ENCODE data around the gene GRIP1. TPM values are rescaled to one million over a fixed set of nuclear protein-coding genes. Genes with fewer than 3 reads are reported as not detected.

Gene GRIP1
- total RNA-seq, 1 experiment from 2014 or later, result 22.5 TPM

GRCh38 chr12:66674495-66675122, 4.3 kb downstream of the GRIP1 start:
- Mint-ChIP-seq H3K4me1 (peaks cover 49% of the 10 kb centered on the region), H3K27me3 (ENCODE audit: low read depth) (no peaks in the 10 kb centered on the region), H3K27ac (no peak overlapping the region), H3K36me3 (no peaks in the 10 kb centered on the region), H3K9me3 (no peaks in the 10 kb centered on the region), H3K4me3 (no peak overlapping the region)
- no peak for TF ChIP-seq ATF6 (CRISPR knock-in tag; IDR thresholded peaks at IDR 0.05)
- 0 out of 2 replicates have a peak, but pooled peaks have one; percentile 8 for TF ChIP-seq ZNF423 (CRISPR knock-in tag; IDR thresholded peaks at IDR 0.05)
- ChIA-PET CTCF (no interaction called here), POLR2A (no interaction called here)
- no peak for ATAC-seq
- no peak for DNase-seq (ENCODE audit: low spot score)

GRCh38 chr12:66669541-66669940, 9.3 kb downstream of the GRIP1 start:
- DNase-seq (ENCODE audit: low spot score), result no peak
- Mint-ChIP-seq H3K4me3 (no peak overlapping the region), H3K36me3 (no peaks in the 10 kb centered on the region), H3K27ac (no peak overlapping the region), H3K9me3 (no peaks in the 10 kb centered on the region), H3K27me3 (ENCODE audit: low read depth) (no peaks in the 10 kb centered on the region), H3K4me1 (peaks cover 47% of the 10 kb centered on the region)
- ChIA-PET POLR2A (no interaction called here), CTCF (no interaction called here)
- no peak for ATAC-seq
- TF ChIP-seq MYBL2 (CRISPR knock-in tag; IDR thresholded peaks at IDR 0.05) (no peak), ZNF263 (CRISPR knock-in tag; IDR thresholded peaks at IDR 0.05; ENCODE audit: low read depth) (no peak), ZNF121 (CRISPR knock-in tag; IDR thresholded peaks at IDR 0.05) (no peak), AR (CRISPR knock-in tag; IDR thresholded peaks at IDR 0.05) (no peak), NFE2L1 (CRISPR knock-in tag; IDR thresholded peaks at IDR 0.05) (no peak), CDX4 (CRISPR knock-in tag; IDR thresholded peaks at IDR 0.05; ENCODE audit: borderline replicate concordance) (no peak)

GRCh38 chr12:66668311-66668710, 10.6 kb downstream of the GRIP1 start:
- ATAC-seq, result peak; percentile 51
- Mint-ChIP-seq H3K27me3 (ENCODE audit: low read depth) (no peaks in the 10 kb centered on the region), H3K36me3 (no peaks in the 10 kb centered on the region), H3K9me3 (no peaks in the 10 kb centered on the region), H3K27ac (peak overlapping the region; percentile 31; the same call in 1 of the 2 replicates), H3K4me3 (no peak overlapping the region), H3K4me1 (peaks cover 43% of the 10 kb centered on the region)
- DNase-seq (ENCODE audit: low spot score), result no peak
- CTCF ChIA-PET, result no interaction called here
- TF ChIP-seq FOXP4 (CRISPR knock-in tag; IDR thresholded peaks at IDR 0.05), result no peak
- no peak for TF ChIP-seq CDX4 (CRISPR knock-in tag; IDR thresholded peaks at IDR 0.05; ENCODE audit: borderline replicate concordance)
- TF ChIP-seq SMAD3 (CRISPR knock-in tag; IDR thresholded peaks at IDR 0.05; ENCODE audit: borderline replicate concordance), result no peak
- TF ChIP-seq SMAD4 (CRISPR knock-in tag; IDR thresholded peaks at IDR 0.05), result no peak
- TF ChIP-seq ZBTB43 (CRISPR knock-in tag; IDR thresholded peaks at IDR 0.05), result no peak
- TF ChIP-seq NR3C1 (CRISPR knock-in tag; conservative IDR thresholded peaks at IDR 0.05; ENCODE audit: low read depth), result no peak
- TF ChIP-seq RELA (CRISPR knock-in tag; IDR thresholded peaks at IDR 0.05; ENCODE audit: borderline replicate concordance), result no peak
- no peak for TF ChIP-seq ZNF425 (CRISPR knock-in tag; conservative IDR thresholded peaks at IDR 0.05)
- POLR2A ChIA-PET, result no interaction called here

All from WTC11 (cell line).